HL-60/S4 treated with phorbol 12-myristate 13-acetate at 8.2 ng/mL for 4 days and 3 days (cell line): ENCODE data around the gene MTRF1.

Source experiments
- in situ Hi-C: fragments of 300-500 bp; cut with MboI; formaldehyde crosslinking; loops from 2 replicates; pipeline ENCODE4 v1.15.0; 2022; ENCODE audit warnings: low sequenced_read_pairs

Gene MTRF1

GRCh38 chr13:41224113-41225110 is 39.0 kb downstream of the MTRF1 start:
- in situ Hi-C loops = no loop called here

GRCh38 chr13:41222259-41222852 is 41.0 kb downstream of the MTRF1 start:
- in situ Hi-C loops = no loop called here

- in situ Hi-C loops = no loop called here
Measured at GRCh38 chr13:41220401-41220800, 43.0 kb downstream of the MTRF1 start.

GRCh38 chr13:41216160-41216559 is 47.2 kb downstream of the MTRF1 start:
- in situ Hi-C loops = no loop called here

GRCh38 chr13:41213919-41214318 is 49.5 kb downstream of the MTRF1 start:
- in situ Hi-C loops = no loop called here

GRCh38 chr13:41213316-41213715 is 50.1 kb downstream of the MTRF1 start:
- in situ Hi-C loops = no loop called here

GRCh38 chr13:41212881-41213280 is 50.5 kb downstream of the MTRF1 start:
- in situ Hi-C loops = no loop called here

GRCh38 chr13:41211062-41211461 is 52.3 kb downstream of the MTRF1 start:
- in situ Hi-C loops = no loop called here

GRCh38 chr13:41206467-41206866 is 56.9 kb downstream of the MTRF1 start:
- in situ Hi-C loops = no loop called here

- in situ Hi-C loops = no loop called here
Measured at GRCh38 chr13:41203810-41204209, 59.6 kb downstream of the MTRF1 start.

- in situ Hi-C loops = no loop called here
Measured at GRCh38 chr13:41200126-41200525, 63.2 kb downstream of the MTRF1 start.

- in situ Hi-C loops = no loop called here
Measured at GRCh38 chr13:41199526-41199925, 63.9 kb downstream of the MTRF1 start.

GRCh38 chr13:41199079-41199478 is 64.3 kb downstream of the MTRF1 start:
- in situ Hi-C loops = no loop called here

GRCh38 chr13:41196620-41197019 is 66.8 kb downstream of the MTRF1 start:
- in situ Hi-C loops = no loop called here

- in situ Hi-C loops = no loop called here
Measured at GRCh38 chr13:41196011-41196410, 67.4 kb downstream of the MTRF1 start.

- in situ Hi-C loops = no loop called here
Measured at GRCh38 chr13:41193919-41194824, 69.2 kb downstream of the MTRF1 start, which contains the start of gene KBTBD7. KBTBD7 (minus strand) TSS chr13:41194569; CDS start chr13:41194257, 312 bp downstream.

GRCh38 chr13:41193469-41193868 is 69.9 kb downstream of the MTRF1 start:
- in situ Hi-C loops = no loop called here

- in situ Hi-C loops = no loop called here
Measured at GRCh38 chr13:41188584-41188983, 74.8 kb downstream of the MTRF1 start.

- in situ Hi-C loops = no loop called here
Measured at GRCh38 chr13:41186481-41186880, 76.9 kb downstream of the MTRF1 start.

- in situ Hi-C loops = no loop called here
Measured at GRCh38 chr13:41182231-41182630, 81.1 kb downstream of the MTRF1 start.
